H1 (cell line): ENCODE data around the gene BTRC. TPM values are rescaled to one million over a fixed set of nuclear protein-coding genes. Genes with fewer than 3 reads are reported as not detected.

ENCODE experiments used
- CTCF ChIA-PET: fragments of 300-600 bp; sonication (Branson Sonifier 250); formaldehyde crosslinking; loops from one replicate; lab custom pipeline; 2021; ENCODE audit not compliant: partially characterized antibody; lab: Charles Lee
- POLR2A ChIA-PET: fragments of 300-600 bp; sonication (Branson Sonifier 250); formaldehyde crosslinking; loops from one replicate; lab custom pipeline; 2021; ENCODE audit warnings: inconsistent platforms; ENCODE audit not compliant: partially characterized antibody; lab: Charles Lee
- DNase-seq, 2 experiments: peaks; one replicate each; pipeline versions ENCODE4 v3.0.0 to v3.0.0-alpha.2; 2010 to 2022; ENCODE audit warnings: low spot score in 2 of 2, low read depth in 1 of 2, mixed read lengths in 1 of 2
- FAIRE-seq: peaks from 2 replicates; lab custom pipeline; 2011; peaks lifted over from hg19 to GRCh38; lab: Jason Lieb, UNC
- H2AFZ ChIP-seq: 2 replicates; pipeline ENCODE4 v1.8.1; 2012; ENCODE audit warnings: low read length, inconsistent platforms
- H2AK5ac ChIP-seq: 2 replicates; pipeline ENCODE4 v1.6.1; 2013; ENCODE audit warnings: low read depth, low read length
- H2BK120ac ChIP-seq: replicated peaks from 2 replicates; pipeline ENCODE3; 2013; ENCODE audit warnings: low read depth, low read length, inconsistent platforms
- H2BK12ac ChIP-seq: 2 replicates; pipeline ENCODE4 v1.6.1; 2013; ENCODE audit warnings: low read depth, low read length
- H2BK15ac ChIP-seq: 2 replicates; pipeline ENCODE4 v1.6.1; 2013; ENCODE audit warnings: low read length
- H2BK20ac ChIP-seq: 2 replicates; pipeline ENCODE4 v1.6.1; 2013; ENCODE audit warnings: low read length
- H2BK5ac ChIP-seq: 2 replicates; pipeline ENCODE4 v1.6.1; 2013; ENCODE audit warnings: low read depth, low read length
- H3K14ac ChIP-seq: 2 replicates; pipeline ENCODE4 v1.6.1; 2013; ENCODE audit warnings: inconsistent platforms; ENCODE audit not compliant: insufficient read length
- H3K18ac ChIP-seq: 2 replicates; pipeline ENCODE4 v1.6.1; 2013; ENCODE audit warnings: low read length; ENCODE audit errors: extremely low read depth
- H3K23ac ChIP-seq: 2 replicates; pipeline ENCODE4 v1.6.1; 2013; ENCODE audit warnings: inconsistent platforms; ENCODE audit not compliant: insufficient read length
- H3K23me2 ChIP-seq: 2 replicates; pipeline ENCODE4 v1.6.1; 2013; ENCODE audit warnings: low read depth, low read length
- H3K27ac ChIP-seq: 2 replicates; pipeline ENCODE4 v1.6.1; 2011; ENCODE audit warnings: low read depth, low read length, inconsistent platforms
- H3K27me3 ChIP-seq, 4 experiments: replicated peaks in 1 of 4; 1 replicate in 1 of 4; 2 replicates in 3 of 4; pipeline versions ENCODE4 v1.6.1 to v1.8.1; 2011 to 2013; ENCODE audit warnings: low read length in 3 of 4, mild to moderate bottlenecking in 3 of 4, inconsistent platforms in 2 of 4, mixed read lengths in 2 of 4, moderate library complexity in 1 of 4; ENCODE audit not compliant: control insufficient read depth in 3 of 4, insufficient read depth in 3 of 4; ENCODE audit errors: extremely low read depth in 1 of 4
- H3K36me3 ChIP-seq, 4 experiments: 2 replicates each; pipeline versions ENCODE4 v1.6.1 to v1.8.1; 2011 to 2013; ENCODE audit warnings: mild to moderate bottlenecking in 4 of 4, low read length in 3 of 4, moderate library complexity in 2 of 4, control low read depth in 1 of 4, inconsistent platforms in 1 of 4; ENCODE audit not compliant: insufficient read depth in 4 of 4, control insufficient read depth in 2 of 4
- H3K4ac ChIP-seq: replicated peaks from 2 replicates; pipeline ENCODE3; 2013; ENCODE audit warnings: low read length, low read depth, mixed read lengths, inconsistent platforms; ENCODE audit not compliant: insufficient read length
- H3K4me1 ChIP-seq, 4 experiments: replicated peaks in 1 of 4; 1 replicate in 1 of 4; 2 replicates in 3 of 4; pipeline versions ENCODE4 v1.6.1 to v1.8.1; 2011 to 2013; ENCODE audit warnings: low read length in 3 of 4, inconsistent platforms in 2 of 4, mixed read lengths in 1 of 4; ENCODE audit not compliant: insufficient read depth in 4 of 4, control insufficient read depth in 3 of 4
- H3K4me2 ChIP-seq, 2 experiments: 2 replicates each; pipeline versions ENCODE4 v1.6.1 to v1.8.1; 2011 to 2013; ENCODE audit warnings: low read depth in 2 of 2, low read length in 2 of 2, control low read depth in 1 of 2, inconsistent platforms in 1 of 2, mild to moderate bottlenecking in 1 of 2; ENCODE audit not compliant: insufficient read depth in 1 of 2
- H3K4me3 ChIP-seq, 4 experiments: fragments of 200-600, 300-600 bp in 1 of 4; sonication (generic), shearing (Covaris generic), sonication (Bioruptor Twin) in 1 of 4; 2 replicates each; pipeline versions ENCODE4 v1.5.1 to v1.8.1; 2011 to 2016; ENCODE audit warnings: low read length in 4 of 4, low read depth in 3 of 4, control low read depth in 2 of 4, inconsistent platforms in 2 of 4, mild to moderate bottlenecking in 2 of 4, mixed read lengths in 1 of 4, moderate library complexity in 1 of 4; ENCODE audit not compliant: insufficient read depth in 2 of 4; ENCODE audit errors: extremely low read depth in 1 of 4
- H3K56ac ChIP-seq: replicated peaks from 2 replicates; pipeline ENCODE3; 2013; ENCODE audit warnings: low read depth, mild to moderate bottlenecking, mixed read lengths, low read length, inconsistent platforms; ENCODE audit not compliant: insufficient read length
- H3K79me1 ChIP-seq: 2 replicates; pipeline ENCODE4 v1.6.1; 2013; ENCODE audit warnings: low read depth, low read length, control low read depth
- H3K79me2 ChIP-seq, 2 experiments: 2 replicates each; pipeline versions ENCODE4 v1.6.1 to v1.8.1; 2012 to 2013; ENCODE audit warnings: low read length in 2 of 2, mild to moderate bottlenecking in 2 of 2, inconsistent platforms in 1 of 2; ENCODE audit not compliant: insufficient read depth in 2 of 2, control insufficient read depth in 1 of 2
- H3K9ac ChIP-seq, 4 experiments: replicated peaks in 1 of 4; 1 replicate in 1 of 4; 2 replicates in 3 of 4; pipeline versions ENCODE4 v1.6.1 to v1.8.1; 2011 to 2013; ENCODE audit warnings: low read depth in 3 of 4, low read length in 3 of 4, control low read depth in 2 of 4, mild to moderate bottlenecking in 2 of 4, moderate library complexity in 2 of 4, inconsistent platforms in 1 of 4; ENCODE audit errors: extremely low read depth in 1 of 4
- H3K9me3 ChIP-seq, 2 experiments: 2 replicates each; pipeline versions ENCODE4 v1.6.1 to v1.8.1; 2012 to 2013; ENCODE audit warnings: mild to moderate bottlenecking in 2 of 2, moderate library complexity in 2 of 2, control low read depth in 1 of 2, inconsistent platforms in 1 of 2, low read depth in 1 of 2, low read length in 1 of 2, mixed read lengths in 1 of 2; ENCODE audit not compliant: insufficient read depth in 2 of 2
- H4K20me1 ChIP-seq, 2 experiments: replicated peaks in 1 of 2; 2 replicates each; pipeline versions ENCODE3 to v1.8.1; 2011 to 2013; ENCODE audit warnings: inconsistent platforms in 2 of 2, low read length in 2 of 2, mild to moderate bottlenecking in 1 of 2; ENCODE audit not compliant: insufficient read depth in 2 of 2, control insufficient read depth in 1 of 2
- H4K5ac ChIP-seq: 2 replicates; pipeline ENCODE4 v1.6.1; 2013; ENCODE audit warnings: low read length, low read depth, mixed read lengths, inconsistent platforms; ENCODE audit not compliant: insufficient read length
- H4K8ac ChIP-seq: 2 replicates; pipeline ENCODE4 v1.8.0; 2013; ENCODE audit warnings: mild to moderate bottlenecking, moderate library complexity, low read length, inconsistent platforms; ENCODE audit not compliant: insufficient read depth; ENCODE audit errors: extremely low read depth
- H4K91ac ChIP-seq: replicated peaks from 2 replicates; pipeline ENCODE3; 2013; ENCODE audit warnings: low read length, mixed read lengths, inconsistent platforms; ENCODE audit not compliant: insufficient read length
- BRCA1 ChIP-seq: IDR thresholded peaks from 2 replicates; pipeline ENCODE4 v1.6.1; 2012; ENCODE audit warnings: low read depth, low read length, improper control_type of control experiment
- CHD2 ChIP-seq: IDR thresholded peaks from 2 replicates; pipeline ENCODE4 v1.6.1; 2012; ENCODE audit warnings: low read length, improper control_type of control experiment
- EZH2 ChIP-seq: fragments of 200-600 bp; sonication (generic); IDR thresholded peaks from 2 replicates; pipeline ENCODE4 v1.7.1; 2012; ENCODE audit warnings: low read depth, mild to moderate bottlenecking, moderate library complexity, low read length, inconsistent platforms; ENCODE audit not compliant: severe bottlenecking
- POLR2AphosphoS5 ChIP-seq: IDR thresholded peaks from 2 replicates; pipeline ENCODE4 v1.6.1; 2011; ENCODE audit warnings: low read depth, low read length
- SIN3A ChIP-seq, 2 experiments: IDR thresholded peaks in 1 of 2; conservative IDR thresholded peaks in 1 of 2; 2 replicates each; pipeline ENCODE4 v1.6.1; 2011 to 2012; ENCODE audit warnings: low read length in 2 of 2, improper control_type of control experiment in 1 of 2, low read depth in 1 of 2, mild to moderate bottlenecking in 1 of 2
- YY1 ChIP-seq: IDR thresholded peaks from 2 replicates; pipeline ENCODE4 v1.6.1; 2011; ENCODE audit warnings: low read depth, mild to moderate bottlenecking, low read length
- polyA plus RNA-seq, 7 experiments: library from polyadenylated mRNA; depleted of rRNA in 3 of 7; stranded (reverse) in 5 of 7; unstranded in 2 of 7; fragments of >200 nt in 5 of 7; fragments of 200-250 nt in 2 of 7; gene quantifications; 1 replicate in 5 of 7; 2 replicates in 1 of 7; 4 replicates in 1 of 7; pipeline versions ENCODE4 v1.2.1 to v1.2.3, GENCODE V29; 2011 to 2013; ENCODE audit warnings: missing spikeins in 2 of 7, mixed read lengths in 2 of 7
- total RNA-seq: library from RNA; stranded (reverse); fragmentation: NEBNext Ultra II Directional; extraction: Animal tissue kit (Norgen Biotek cat#: 25700); gene quantifications from 2 replicates; pipeline ENCODE4 v1.2.1, GENCODE V29; 2021
- TF ChIP-seq, protein P1 (sequence below): IDR thresholded peaks from 2 replicates; pipeline ENCODE4 v1.6.1; 2012; ENCODE audit warnings: inconsistent platforms
- TF ChIP-seq, protein P2 (sequence below): IDR thresholded peaks from 2 replicates; pipeline ENCODE4 v1.6.1; 2011; ENCODE audit warnings: low read length, improper control_type of control experiment

BTRC gene
- total and polyA plus RNA-seq, 2 of the 8 experiments (the other 6 are each of a cell fraction or from before 2014, with no cell fraction given) = 9.9 to 24.7 TPM

DNA sequence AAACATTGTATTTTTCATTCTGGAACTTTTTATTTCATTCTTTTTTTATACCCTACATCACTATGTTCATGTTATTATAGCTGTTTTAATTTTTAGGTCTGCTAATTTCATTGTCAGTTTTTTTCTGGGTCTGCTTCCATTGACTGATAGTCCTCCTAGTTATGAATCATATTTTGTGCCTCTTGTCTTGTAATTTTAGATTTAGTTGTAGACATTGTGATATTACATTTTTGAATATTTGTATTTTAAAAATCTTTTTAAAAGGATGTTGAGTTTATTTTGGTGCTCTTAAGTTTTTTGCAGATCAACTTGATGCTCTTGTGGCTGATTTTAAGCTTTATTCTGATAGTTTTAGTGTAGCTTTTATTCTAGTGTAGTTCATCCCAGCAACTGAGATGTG, 57.6 kb downstream of the BTRC start:
- no peak overlapping the region for H2BK15ac ChIP-seq
- no peak overlapping the region for H3K4ac ChIP-seq
- H3K9me3 ChIP-seq = no peaks in the 10 kb centered on the region
- H2AFZ ChIP-seq = no peak overlapping the region
- CTCF ChIA-PET = interaction anchor here (0.8 to 1.4 kb wide), 5 partner anchors 12 to 113 kb away, joined by 3 to 5 read pairs (median 3); no protein-coding TSS in a partner anchor
- no peak overlapping the region for H2BK12ac ChIP-seq
- no peaks in the 10 kb centered on the region for H3K4me1 ChIP-seq
- H3K27ac ChIP-seq = no peak overlapping the region
- POLR2A ChIA-PET = no interaction called here
- no peak overlapping the region for H3K4me3 ChIP-seq
- DNase-seq = no peak
- H3K14ac ChIP-seq = no peak overlapping the region
- no peak overlapping the region for H3K56ac ChIP-seq
- H2AK5ac ChIP-seq = no peak overlapping the region
- H3K79me2 ChIP-seq = no peaks in the 10 kb centered on the region
- H2BK20ac ChIP-seq = no peak overlapping the region
- H3K4me2 ChIP-seq = no peak overlapping the region
- no peak overlapping the region for H3K23ac ChIP-seq
- H4K5ac ChIP-seq = no peak overlapping the region
- H3K23me2 ChIP-seq = no peaks in the 10 kb centered on the region
- H3K18ac ChIP-seq = no peak overlapping the region
- no peaks in the 10 kb centered on the region for H3K36me3 ChIP-seq
- H4K8ac ChIP-seq = no peak overlapping the region
- no peak overlapping the region for H2BK5ac ChIP-seq
- H2BK120ac ChIP-seq = no peak overlapping the region
- H3K27me3 ChIP-seq = no peaks in the 10 kb centered on the region
- no peaks in the 10 kb centered on the region for H3K79me1 ChIP-seq
- TF ChIP-seq YY1 = no peak
- no peak for TF ChIP-seq SIN3A (conservative IDR thresholded peaks at IDR 0.05 in 1 of 2, IDR thresholded peaks at IDR 0.05 in 1 of 2; ENCODE audit: low read depth in 1 of 2, low read length in 2 of 2)
- no peak for TF ChIP-seq CHD2
- no peak for TF ChIP-seq POLR2AphosphoS5
- TF ChIP-seq BRCA1 = no peak
- TF ChIP-seq EZH2 = no peak
- TF ChIP-seq, protein P1, sequence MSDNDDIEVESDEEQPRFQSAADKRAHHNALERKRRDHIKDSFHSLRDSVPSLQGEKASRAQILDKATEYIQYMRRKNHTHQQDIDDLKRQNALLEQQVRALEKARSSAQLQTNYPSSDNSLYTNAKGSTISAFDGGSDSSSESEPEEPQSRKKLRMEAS = no peak
- TF ChIP-seq, protein P2, sequence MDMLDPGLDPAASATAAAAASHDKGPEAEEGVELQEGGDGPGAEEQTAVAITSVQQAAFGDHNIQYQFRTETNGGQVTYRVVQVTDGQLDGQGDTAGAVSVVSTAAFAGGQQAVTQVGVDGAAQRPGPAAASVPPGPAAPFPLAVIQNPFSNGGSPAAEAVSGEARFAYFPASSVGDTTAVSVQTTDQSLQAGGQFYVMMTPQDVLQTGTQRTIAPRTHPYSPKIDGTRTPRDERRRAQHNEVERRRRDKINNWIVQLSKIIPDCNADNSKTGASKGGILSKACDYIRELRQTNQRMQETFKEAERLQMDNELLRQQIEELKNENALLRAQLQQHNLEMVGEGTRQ = no peak
- no peaks in the 10 kb centered on the region for H4K20me1 ChIP-seq
- no peak overlapping the region for H3K9ac ChIP-seq
- no peak for FAIRE-seq
- no peak overlapping the region for H4K91ac ChIP-seq
